ENCODE results near the gene SNTB2.
A peak's percentile ranks its signal among the peaks of the same experiment; 100 is the strongest.
"Not testable (repeated sequence)": the region's sequence is repeated elsewhere in the genome, so short reads cannot be mapped to it uniquely, and the experiment has no call there.

The SNTB2 gene

DNA sequence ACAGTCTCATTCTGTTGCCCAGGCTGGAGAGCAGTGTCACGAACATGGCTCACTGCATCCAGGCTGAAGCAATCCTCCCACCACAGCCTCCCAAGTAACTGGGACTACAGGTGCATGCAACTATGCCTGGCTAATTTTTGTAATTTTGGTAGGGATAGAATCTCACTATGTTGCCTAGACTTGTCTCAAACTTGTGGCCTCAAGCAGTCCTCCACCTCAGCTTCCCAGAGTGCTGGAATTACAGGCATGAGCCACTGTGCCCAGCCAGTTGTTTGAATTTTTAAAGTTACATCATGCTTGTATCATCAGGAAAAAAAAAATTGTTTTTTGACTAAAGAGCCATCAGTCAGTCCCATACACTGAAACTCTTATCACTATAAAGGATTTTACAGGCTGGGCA lies 107.1 kb downstream of the SNTB2 start:
- DNase-seq = no peak

DNA sequence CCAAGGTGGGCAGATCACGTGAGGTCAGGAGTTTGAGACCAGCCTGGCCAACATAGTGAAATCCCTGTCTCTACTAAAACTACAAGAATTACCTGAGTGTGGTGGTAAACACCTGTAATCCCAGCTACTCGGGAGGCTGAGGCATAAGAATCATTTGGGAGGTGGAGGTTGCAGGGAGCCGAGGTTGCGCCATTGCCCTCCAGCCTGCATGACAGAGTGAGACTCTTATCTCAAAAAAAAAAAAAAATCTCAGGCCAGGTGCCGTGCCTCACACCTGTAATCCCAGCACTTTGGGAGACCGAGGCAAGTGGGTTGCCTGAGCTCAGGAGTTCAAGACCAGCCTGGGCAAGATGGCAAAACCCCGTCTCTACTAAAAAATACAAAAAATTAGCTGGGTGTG lies 109.8 kb downstream of the SNTB2 start:
- not testable (repeated sequence) for DNase-seq

DNA sequence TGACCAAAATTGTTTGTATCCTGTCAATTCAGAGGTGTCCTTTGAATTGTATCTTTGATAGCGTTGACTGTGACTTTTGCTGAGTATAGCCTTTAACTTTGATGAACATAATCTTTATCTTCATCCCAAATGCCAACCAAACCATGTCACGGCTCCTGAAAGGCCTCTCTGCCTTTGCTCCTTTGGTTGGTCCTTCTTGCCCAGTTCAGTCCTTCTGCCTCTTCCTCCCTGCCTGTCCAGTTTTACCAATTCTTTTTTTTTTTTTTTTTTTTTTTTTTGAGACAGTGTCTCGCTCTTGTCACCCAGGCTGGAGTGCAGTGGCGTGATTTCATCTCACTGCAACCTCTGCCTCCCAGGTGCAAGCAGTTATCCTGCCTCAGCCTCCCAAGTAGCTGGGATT lies 111.3 kb downstream of the SNTB2 start:
- no peak for DNase-seq

- DNase-seq = no peak
Observed at GRCh38 chr16:69301187-69301586, 114.2 kb downstream of the SNTB2 start.

- no peak for DNase-seq
Observed at GRCh38 chr16:69301861-69302260, 114.9 kb downstream of the SNTB2 start.

DNA sequence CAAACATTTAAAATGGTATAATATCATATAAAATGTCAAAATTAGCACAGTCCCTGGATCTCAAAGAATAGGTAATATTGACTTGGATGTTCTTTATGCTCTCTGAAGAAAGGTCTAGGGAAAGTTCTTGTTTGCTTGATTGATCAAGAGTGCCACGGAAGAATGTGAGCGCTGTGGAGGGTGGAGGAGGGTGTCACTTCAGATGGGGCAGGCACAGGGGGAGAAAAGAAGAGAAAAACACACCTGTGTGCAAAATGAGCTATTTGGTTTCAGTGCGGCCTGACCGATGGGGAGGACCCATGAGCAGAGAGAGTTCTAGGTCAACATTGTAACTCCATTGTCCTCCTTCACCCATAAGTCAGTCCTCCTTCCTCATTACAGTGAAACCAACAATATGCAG lies 115.3 kb downstream of the SNTB2 start:
- no peak for DNase-seq

DNA sequence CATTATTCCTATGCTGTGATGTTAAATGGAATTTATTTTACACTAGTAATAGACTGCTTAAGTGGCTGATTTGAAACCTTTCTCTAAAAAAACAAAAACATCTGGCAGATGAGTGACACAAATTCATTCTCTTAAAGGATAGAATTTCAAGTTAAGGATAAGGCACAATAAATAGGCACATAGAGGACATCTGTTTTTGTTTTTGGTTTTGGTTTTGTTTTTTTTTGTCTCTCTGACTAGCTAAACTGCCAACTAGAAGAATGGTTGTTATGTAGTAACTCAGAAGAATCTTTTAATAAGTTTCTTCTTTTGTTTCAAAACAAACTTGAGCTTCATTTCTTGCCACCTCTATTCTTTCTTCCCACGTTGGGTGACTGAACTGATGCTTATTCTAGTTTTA lies 119.1 kb downstream of the SNTB2 start:
- DNase-seq = no peak

DNA sequence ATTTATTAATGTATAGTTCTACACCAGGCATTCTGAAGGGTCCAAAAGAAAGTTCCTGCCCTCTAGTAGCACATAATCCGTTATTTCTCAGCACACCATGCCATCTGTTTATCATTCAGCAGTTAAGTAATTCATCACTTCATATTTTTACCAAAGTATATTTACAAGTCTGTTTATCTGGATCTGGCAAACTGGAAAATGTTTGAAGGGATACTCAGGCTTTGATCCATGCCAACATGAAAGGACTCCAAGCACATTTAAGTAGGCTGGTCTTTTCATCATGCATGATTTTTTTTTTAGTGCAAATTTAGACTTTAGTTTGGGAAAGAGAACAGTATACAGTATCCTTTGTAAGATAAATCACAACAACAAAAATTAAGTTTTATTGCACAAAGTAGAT lies 120.1 kb downstream of the SNTB2 start:
- no peak for DNase-seq

- DNase-seq = no peak
Observed at GRCh38 chr16:69307856-69308255, 120.9 kb downstream of the SNTB2 start.

- DNase-seq = no peak
Observed at GRCh38 chr16:69309316-69309715, 122.4 kb downstream of the SNTB2 start.

DNA sequence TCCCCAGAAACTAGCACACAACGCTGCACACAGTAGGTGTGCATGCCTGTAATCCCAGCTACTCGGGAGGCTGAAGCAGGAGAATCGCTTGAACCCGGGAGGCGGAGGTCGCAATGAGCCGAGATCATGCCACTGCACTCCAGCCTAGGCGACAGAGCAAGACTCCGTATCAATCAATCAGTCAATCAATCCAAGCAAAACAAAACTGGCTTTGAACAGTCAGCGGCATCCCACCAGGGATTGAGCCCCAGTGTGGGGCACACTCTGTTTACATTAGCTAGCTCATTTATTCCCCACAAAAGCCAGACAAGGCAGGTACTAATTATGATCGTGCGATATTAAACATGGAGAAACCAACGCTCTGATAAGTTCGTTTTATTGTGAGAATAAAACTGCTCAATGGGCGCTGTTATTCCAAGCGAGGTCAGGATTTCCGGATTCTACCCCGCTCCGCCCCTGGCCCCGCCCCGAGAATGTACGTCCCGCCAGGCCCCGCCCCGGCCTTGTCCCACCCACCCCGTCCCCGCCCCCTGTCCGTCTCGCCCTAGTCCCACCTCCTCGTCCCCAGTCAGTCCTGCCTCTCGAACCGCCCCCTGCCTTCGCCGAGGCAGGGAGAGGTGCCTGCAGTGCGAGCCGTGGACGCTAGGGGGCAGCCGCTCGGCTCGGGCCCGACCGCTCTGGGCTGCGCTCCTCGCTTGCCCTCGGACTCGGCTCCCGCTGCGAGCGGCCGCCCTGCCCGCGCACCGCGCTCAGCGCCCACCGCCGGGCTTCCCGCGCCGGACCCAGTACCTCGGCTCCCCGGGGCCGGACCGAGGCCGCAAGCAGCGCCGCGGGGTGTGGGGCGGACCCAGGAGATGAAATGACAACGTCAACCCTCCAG lies 123.9 kb downstream of the SNTB2 start, which contains the start of gene VPS4A:
TSS of gene VPS4A (plus strand) at position 698 of the 880 bp plus-strand sequence. CDS start at position 860, 162 bp downstream.
- DNase-seq = peak; percentile 98

DNA sequence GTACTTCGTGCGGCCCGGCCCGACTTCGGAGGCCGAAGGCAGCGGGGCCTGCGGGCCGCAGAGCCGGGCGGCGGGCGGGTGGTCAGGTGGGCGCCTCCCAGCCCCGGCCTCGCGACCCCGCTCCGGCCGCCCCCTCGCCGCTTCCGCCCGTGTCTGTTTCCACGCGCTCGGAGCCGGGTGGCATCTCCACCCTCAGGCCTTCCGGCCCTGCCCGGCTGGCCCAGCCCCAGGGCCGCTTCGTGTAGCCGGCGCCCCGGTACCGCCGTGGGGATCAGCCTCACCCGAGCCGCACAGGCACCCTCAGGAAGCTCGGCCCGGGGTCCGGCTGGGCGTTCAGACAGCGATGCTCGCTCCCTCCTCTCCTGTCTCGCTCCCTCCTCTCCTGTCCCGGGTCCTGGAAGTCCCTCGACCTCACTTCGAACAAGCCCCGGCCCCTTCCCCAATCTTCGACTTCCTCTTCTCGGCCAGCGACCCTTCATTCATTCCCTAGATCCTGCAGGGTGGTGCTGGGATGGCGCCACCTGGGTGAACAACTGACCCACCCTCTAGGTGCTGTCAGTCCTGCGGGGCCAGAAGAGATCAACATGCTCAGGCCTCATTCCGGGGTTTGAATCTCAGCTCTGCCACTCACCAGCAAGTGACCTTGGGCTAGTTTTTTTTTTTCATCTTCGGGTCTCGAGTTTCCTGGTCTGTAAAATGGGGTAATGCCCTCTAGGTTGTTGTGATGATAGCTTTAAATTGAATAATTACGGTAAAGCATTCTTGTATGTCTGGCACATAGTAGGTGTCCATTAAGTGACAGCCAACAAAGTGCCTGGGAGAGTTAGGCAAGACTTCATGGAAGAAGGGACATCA lies 124.8 kb downstream of the SNTB2 start:
- DNase-seq = peak; percentile 37

DNA sequence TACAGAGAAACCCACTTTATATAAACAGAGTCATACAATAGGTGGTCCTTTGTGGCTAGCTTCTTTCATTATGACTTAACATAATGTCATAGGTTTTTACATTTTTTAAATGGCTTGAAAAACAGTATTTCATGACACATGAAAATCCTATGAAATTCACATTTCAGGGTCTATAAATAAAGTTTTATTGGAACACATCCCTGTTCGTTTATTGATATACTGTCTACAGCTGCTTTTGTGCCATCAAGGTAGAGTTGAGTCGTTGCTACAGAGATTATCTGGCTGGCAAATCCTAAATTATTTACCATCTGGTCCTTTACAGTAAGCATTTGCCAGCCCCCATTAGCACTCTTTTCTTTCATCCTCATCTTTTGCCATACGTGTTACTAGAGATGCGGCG lies 126.5 kb downstream of the SNTB2 start:
- no peak for DNase-seq

GRCh38 chr16:69314534-69314933 lies 127.6 kb downstream of the SNTB2 start:
- no peak for DNase-seq

DNA sequence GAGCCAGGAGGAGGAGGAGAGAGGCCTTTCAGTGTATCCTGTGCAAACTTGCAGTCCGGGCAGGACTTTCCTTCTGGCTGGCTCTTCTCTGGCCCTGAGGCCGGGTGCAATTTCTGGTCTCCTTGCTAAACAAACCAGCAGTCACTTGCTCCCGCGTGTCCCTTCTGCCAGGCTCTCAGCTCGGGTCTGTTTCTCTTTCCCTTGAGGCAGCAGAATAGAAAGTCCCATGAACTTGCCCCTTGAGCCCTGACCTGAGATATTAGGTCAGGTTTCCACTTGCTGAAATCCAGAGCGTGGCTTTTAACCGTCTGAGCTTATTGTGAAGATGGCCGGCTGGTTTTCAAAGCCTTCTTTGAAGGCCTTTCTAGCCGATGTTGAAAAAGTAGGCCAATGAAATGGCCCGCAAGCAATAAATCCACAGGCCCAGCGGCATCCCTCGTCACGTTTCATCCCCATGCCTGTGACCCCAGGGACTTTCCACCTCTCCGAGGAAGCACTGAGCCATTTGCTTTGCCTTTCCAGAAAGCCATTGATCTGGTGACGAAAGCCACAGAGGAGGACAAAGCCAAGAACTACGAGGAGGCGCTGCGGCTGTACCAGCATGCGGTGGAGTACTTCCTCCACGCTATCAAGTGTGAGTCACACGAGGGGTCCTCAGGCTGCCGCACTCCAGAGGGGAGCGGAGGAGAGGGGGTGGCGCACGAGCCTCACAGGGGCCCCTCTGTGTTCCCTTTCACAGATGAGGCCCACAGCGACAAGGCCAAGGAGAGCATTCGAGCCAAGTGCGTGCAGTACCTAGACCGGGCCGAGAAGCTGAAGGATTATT lies 128.7 kb downstream of the SNTB2 start:
- DNase-seq = no peak

DNA sequence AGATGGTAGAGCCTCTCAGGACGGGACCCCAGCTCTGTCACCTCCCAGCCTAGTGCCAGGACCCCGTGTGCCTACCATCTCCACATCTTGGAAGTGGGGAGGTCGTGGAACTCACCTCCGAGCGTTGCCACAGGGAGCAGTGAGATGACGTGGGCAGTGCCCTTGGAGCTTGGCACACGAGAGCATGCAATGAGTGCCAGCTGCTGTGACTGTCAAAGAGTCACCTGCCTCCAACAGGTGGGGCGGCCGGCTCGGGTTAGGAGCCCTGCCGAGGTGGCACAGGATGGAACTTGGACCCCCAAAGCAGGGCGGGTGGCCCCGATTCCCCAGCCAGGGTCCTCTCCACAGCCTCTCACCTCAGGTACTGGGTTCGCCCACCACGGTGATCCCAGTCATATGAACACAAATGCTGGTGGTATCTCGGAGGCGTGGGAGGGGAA lies 129.7 kb downstream of the SNTB2 start:
- no peak for DNase-seq

DNA sequence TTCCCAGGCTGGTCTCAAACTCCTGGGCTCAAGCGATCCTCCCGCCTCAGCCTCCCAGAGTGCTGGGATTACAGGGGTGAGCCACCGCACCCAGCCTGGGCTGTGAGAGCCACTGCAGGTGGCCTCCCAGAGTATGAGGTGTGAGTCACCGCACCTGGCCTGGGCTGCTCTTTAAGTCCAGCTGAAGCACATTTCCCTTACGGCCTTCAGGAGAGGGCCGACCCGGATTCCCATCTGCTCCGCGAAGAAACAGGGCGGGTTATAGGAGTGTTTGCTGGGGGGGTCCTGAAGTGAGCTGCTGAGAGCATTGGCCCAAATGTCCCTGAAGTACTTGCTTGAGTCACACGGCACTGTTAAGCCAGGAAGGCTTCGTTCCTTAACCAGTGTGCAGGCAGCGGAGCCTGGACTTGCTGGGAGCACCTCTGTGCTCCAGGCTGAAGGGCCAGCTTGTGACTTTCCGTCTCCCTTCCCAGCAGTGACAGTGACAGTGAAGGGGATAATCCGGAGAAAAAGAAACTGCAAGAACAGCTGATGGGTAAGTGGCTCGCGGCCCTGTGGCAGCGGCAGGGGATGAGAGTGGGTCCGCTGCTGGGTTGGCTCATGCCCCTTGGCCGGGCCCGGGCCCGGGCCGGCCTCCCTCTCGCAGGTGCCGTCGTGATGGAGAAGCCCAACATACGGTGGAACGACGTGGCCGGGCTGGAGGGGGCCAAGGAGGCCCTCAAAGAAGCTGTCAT lies 131.4 kb downstream of the SNTB2 start:
- DNase-seq = no peak

GRCh38 chr16:69318911-69319289 lies 131.9 kb downstream of the SNTB2 start:
- no peak for DNase-seq

DNA sequence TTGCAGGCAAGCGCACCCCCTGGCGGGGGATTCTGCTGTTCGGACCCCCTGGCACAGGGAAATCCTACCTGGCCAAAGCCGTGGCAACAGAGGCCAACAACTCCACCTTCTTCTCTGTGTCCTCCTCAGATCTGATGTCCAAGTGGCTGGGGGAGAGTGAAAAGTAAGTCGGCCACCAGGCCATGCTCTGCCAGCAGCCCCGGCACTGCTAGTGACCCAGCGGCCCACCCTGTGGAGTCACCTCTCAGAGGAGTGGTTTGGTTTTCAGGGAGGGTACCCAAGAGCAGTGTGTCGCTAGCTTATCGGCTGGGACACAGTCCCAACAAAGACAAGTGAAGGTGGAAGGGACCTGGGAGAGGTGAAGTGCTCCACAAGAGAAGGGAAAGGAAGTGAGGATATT lies 132.4 kb downstream of the SNTB2 start:
- no peak for DNase-seq

- no peak for DNase-seq
Observed at GRCh38 chr16:69319826-69320739, 133.1 kb downstream of the SNTB2 start.

DNA sequence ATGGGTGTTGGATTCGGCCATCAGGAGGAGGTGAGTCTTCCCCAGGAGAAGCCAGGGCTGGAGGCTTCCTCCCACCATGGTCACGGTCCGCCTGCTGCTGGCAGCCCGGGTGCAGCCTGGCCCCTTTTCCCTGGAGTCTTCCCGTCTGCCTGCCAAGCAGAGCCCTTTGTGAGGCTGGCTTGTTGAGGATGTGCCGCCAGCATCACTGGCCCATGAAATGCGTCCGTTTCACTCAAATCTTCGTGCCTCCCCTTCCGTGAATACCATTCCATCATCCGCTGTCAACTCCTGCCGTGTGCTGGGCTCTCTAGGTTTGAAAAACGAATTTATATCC lies 133.7 kb downstream of the SNTB2 start:
- no peak for DNase-seq
